Stimulated activated CD4-positive, alpha-beta T cell treated with anti-CD3 and anti-CD28 coated beads, Interleukin-12 subunit alpha, Interleukin-12 subunit beta, amount 100 ng/mL, for 4 hours (primary cell): ENCODE results near the gene TFF3.

ENCODE experiments used
- DNase-seq: peaks from one replicate; pipeline ENCODE4 v3.0.0-alpha.2; 2020

Gene TFF3

DNA sequence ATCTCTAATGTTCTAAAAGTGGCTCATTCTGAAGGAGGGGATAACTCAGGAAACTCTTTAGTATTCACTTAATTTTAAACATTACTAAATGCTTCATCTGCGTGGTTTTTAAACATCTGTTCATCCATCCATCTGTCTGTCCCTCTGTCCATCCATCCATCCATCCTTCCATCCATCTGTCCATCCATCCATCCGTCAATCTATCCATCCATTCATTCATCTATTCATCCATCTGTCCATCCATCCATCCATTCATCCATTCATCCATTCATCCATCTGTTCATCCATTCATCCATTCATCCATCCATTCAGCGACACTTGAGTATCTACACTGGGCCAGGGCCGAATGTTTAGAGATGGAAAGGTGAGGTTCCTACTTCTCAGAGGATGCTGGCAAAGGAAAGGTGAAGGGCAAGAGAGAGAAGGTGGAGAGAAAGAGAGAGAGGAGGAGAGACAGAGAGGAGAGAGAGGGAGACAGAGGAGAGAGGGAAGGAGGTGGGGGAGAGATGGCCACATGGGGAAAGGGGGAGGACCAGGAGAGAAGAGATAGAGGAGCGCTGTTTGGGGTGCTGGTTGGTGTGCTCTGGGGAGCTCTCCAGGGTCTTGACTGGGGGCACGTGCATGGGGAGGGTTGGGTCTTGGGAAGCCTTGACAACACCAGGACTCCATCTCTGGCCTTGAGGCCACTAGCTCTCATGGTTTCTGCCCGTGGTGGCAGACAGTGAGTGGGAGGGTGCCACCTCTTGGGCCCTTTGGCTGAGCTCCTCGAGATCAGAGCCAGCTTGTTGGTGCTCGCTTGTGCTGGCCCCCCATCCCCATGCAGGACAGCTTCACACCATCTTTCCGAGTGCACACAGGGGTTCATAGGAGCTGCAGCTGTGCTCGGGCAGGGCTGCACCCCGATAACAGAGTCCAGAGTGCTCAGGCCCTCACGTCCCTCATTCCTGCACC is 50.7 kb downstream of the TFF3 start:
- no peak for DNase-seq

DNA sequence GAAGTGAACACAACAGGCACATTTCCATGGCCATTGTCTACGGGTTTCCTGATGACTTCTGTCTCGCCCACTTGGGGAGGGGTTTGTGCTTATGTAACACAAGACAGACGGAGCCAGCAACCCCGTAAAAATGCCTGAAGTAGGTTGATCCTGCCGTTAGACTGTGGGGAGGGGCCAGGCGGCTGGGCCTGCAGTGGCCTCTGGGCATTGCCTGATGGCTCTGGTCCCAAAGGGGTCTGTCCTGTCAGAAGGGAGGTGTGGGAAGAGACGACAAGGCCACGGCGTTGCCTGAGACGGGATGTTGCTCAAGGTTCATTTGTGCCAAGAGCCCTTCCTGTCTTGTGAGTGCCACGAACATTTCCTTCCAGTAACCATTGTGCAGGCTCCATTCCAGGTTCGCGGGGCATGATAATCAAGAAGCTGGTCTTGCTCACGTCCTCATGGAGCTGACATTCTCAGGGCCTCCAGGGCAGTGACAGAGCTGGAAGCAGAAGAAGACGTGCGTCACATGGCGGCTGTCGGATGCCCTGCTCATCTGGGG is 51.5 kb downstream of the TFF3 start:
- DNase-seq = no peak

DNA sequence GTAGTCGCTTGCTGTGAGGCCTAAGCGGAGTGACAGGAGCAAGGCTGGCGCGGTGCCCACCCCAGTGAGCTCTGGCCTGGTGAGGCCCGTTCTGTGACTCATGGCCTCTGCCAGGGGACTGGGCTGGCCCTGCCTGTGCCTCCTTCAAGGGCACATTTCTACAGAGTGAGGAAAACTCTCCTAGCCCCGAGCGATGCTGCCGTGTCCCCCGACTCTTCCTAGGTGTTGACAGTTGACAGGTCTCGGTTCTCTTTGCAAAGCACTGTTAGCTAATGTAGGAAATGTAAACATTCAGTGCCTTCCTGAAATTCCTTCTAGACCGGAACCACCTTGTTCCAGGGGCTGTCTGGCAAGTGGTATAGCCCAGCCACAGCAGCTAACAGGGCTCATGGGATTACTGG is 52.4 kb downstream of the TFF3 start:
- DNase-seq = no peak

DNA sequence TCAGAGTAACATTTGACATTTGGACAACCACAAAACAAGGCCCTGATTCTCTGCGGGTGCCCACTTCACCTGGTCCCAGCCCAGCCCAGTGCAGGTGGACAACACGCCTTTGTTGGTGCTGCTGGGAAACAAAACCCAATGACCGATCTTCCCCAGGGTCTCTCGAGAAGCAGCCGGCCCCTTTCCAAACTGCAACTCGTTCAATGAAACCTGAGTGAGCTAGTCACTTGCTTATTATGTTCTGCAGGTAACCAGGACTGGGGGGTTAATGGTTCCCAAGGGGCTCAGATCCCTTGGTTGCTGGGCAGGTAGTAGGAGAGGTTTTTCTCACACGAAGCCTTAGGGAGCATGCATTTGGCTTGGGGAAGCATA is 53.4 kb downstream of the TFF3 start:
- no peak for DNase-seq
